ENCODE results near the gene RAI1.

The RAI1 gene

GRCh38 chr17:17783825-17784656, 102.8 kb downstream of the RAI1 start:
- no peak for DNase-seq (ENCODE audit: low spot score)

DNA sequence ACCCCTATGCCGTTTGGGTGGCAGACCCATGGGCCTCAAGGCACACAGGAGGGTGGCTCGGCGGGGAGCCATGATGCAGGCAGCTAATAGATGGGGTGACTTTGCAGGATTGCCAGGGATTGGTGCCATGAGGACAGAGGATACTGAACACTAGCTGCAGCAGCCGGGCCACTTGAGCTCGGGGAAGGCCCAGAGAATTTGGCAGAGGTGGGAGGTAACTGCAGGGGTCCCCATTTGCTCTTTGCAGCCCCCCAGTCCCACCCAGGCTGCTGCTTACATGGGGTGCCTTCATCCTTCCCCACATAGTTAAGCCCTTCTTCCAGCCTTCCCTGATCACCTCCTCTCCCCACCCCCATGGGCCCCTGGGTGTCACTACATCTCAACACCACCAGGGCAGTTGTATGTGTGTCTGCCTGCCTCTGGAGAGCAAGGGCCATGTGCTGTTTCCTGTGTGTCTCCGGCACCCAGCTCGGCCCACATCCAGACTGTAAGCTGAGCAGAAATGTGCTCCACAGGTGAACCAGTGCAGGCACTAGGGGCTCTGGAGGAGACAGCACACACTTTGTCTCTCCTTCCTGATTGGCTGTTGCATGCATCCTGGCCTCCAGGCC, 103.5 kb downstream of the RAI1 start:
- peak; percentile 22 for DNase-seq (ENCODE audit: low spot score)

DNA sequence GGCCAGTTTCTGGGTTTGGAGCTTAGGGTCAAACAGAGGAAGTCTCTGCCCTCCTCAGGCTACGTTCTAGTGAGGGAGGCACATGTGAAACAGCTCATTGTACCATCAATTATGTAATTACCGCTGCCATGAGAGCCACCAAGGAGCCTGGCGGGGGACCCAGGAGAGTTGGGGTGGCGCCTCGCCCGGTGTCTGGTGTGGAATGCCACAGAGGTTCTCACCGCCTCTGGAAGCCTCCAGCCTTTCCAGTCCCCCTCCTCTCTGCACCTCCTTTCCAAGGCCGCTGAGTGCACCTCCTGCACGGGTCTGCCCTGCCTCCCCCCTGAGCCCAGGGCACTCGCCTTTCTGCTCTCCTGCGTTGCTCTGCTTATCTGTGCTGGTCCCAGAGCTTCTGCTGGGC, 104.1 kb downstream of the RAI1 start:
- DNase-seq (ENCODE audit: low spot score) = no peak

DNA sequence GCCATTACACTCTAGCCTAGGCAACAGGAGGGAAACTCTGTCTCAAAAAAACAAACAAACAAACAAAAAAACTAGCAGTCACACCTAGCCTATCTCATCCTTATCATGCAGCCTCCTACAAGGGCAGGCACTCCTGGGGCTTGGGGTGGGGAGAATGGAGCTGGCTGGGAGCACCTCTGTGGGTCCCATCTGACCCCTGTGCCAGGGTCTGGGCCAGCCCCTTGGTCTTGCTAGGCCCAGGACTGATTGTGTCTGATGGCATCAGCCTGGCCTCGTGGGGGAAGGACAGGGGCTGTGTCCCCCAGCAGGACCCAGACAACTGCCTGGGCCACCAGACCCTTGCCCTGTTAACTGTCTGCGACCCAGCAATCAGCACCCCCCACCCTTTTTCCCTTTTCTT, 105.7 kb downstream of the RAI1 start:
- DNase-seq (ENCODE audit: low spot score) = no peak

DNA sequence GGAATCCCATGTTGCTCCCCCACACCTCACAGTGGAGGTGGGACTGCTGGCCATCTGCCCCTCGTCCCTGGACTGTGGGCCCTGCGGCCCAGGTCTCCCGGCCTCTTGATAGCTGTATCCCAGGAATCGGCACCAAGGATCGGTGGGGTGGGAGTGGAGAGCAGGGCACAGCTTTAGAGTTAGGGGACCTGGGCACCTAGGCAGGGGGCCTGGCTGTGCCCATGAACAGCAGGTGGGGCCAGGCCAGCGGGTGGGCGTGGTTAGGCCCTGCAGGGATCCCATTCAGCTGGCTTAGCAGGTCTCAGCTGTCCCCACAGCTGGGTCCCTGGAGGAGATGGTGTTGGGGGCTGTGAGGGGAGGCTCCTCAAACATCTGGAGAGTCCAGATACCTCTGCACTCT, 106.3 kb downstream of the RAI1 start:
- DNase-seq (ENCODE audit: low spot score) = no peak

GRCh38 chr17:17788967-17789366, 107.7 kb downstream of the RAI1 start:
- DNase-seq (ENCODE audit: low spot score) = no peak

- DNase-seq (ENCODE audit: low spot score) = no peak
Observed at GRCh38 chr17:17789410-17789809, 108.2 kb downstream of the RAI1 start.

GRCh38 chr17:17789828-17790636, 108.8 kb downstream of the RAI1 start:
- no peak for DNase-seq (ENCODE audit: low spot score)

- no peak for DNase-seq (ENCODE audit: low spot score)
Observed at GRCh38 chr17:17790637-17791464, 109.6 kb downstream of the RAI1 start.

DNA sequence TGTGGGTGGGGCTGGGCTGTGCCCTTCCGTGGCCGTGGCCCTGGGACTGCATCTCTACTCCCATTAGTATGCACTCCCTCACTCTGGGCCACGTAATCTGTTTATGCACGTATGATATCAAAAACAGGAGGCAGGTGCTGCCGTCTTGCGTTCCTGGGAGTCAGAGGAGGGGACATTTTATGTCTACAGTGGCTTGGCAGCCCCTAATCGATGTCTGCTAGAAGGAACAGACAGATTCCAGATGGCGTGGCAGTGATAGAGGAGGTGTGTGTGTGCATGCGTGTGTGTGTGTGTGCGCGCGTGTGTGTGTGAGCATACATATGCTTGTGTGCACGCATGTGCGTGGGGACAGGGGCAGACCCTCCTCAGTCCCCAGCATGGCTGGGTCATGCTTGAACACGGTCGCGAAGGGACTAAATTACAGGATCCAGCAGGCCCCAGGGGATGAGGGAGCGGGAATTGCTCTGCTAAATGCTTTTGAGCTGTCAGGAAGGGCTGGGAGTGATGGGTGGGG, 110.8 kb downstream of the RAI1 start:
- no peak for DNase-seq (ENCODE audit: low spot score)

GRCh38 chr17:17792551-17793377, 111.5 kb downstream of the RAI1 start:
- DNase-seq (ENCODE audit: low spot score) = peak; percentile 80

GRCh38 chr17:17793378-17794214, 112.3 kb downstream of the RAI1 start:
- DNase-seq (ENCODE audit: low spot score) = no peak

DNA sequence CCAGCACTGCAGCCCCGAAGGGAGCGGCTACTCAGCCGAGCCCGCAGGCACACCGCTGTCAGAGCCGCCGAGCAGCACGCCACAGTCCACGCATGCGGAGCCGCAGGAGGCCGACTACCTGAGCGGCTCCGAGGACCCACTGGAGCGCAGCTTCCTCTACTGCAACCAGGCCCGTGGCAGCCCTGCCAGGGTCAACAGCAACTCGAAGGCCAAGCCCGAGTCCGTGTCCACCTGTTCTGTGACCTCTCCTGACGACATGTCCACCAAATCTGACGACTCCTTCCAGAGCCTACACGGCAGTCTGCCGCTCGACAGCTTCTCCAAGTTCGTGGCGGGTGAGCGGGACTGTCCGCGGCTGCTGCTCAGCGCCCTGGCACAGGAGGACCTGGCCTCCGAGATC, 113.1 kb downstream of the RAI1 start:
- no peak for DNase-seq (ENCODE audit: low spot score)

GRCh38 chr17:17795296-17795695, 114.0 kb downstream of the RAI1 start:
- DNase-seq (ENCODE audit: low spot score) = no peak

GRCh38 chr17:17795946-17796786, 114.9 kb downstream of the RAI1 start:
- DNase-seq (ENCODE audit: low spot score) = no peak

DNA sequence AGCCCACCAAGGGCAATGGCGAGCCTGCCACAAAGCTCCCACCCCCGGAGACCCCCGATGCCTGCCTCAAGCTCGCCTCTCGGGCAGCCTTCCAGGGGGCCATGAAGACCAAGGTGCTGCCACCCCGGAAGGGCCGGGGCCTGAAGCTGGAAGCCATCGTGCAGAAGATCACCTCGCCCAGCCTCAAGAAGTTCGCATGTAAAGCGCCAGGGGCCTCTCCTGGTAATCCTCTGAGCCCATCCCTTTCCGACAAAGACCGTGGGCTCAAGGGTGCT, 115.5 kb downstream of the RAI1 start:
- DNase-seq (ENCODE audit: low spot score) = no peak

DNA sequence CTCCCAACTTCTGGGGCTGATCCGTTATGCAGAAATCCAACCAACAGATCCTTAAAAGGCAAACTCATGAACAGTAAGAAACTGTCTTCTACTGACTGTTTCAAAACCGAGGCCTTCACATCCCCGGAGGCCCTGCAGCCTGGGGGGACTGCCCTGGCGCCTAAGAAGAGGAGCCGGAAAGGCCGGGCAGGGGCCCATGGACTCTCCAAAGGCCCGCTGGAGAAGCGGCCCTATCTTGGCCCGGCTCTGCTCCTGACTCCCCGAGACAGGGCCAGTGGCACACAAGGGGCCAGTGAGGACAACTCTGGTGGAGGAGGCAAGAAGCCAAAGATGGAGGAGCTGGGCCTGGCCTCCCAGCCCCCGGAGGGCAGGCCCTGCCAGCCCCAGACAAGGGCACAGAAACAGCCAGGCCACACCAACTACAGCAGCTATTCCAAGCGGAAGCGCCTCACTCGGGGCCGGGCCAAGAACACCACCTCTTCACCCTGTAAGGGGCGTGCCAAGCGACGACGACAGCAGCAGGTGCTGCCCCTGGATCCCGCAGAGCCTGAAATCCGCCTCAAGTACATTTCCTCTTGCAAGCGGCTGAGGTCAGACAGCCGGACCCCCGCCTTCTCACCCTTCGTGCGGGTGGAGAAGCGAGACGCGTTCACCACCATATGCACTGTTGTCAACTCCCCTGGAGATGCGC, 116.0 kb downstream of the RAI1 start:
- DNase-seq (ENCODE audit: low spot score) = no peak

- no peak for DNase-seq (ENCODE audit: low spot score)
Observed at GRCh38 chr17:17798010-17798556, 116.8 kb downstream of the RAI1 start.
